ENCODE results near the gene RETN. TPM values are rescaled to one million over a fixed set of nuclear protein-coding genes. Genes with fewer than 3 reads are reported as not detected.

The RETN gene
- total RNA-seq, 1 experiment from 2014 or later = not detected

DNA sequence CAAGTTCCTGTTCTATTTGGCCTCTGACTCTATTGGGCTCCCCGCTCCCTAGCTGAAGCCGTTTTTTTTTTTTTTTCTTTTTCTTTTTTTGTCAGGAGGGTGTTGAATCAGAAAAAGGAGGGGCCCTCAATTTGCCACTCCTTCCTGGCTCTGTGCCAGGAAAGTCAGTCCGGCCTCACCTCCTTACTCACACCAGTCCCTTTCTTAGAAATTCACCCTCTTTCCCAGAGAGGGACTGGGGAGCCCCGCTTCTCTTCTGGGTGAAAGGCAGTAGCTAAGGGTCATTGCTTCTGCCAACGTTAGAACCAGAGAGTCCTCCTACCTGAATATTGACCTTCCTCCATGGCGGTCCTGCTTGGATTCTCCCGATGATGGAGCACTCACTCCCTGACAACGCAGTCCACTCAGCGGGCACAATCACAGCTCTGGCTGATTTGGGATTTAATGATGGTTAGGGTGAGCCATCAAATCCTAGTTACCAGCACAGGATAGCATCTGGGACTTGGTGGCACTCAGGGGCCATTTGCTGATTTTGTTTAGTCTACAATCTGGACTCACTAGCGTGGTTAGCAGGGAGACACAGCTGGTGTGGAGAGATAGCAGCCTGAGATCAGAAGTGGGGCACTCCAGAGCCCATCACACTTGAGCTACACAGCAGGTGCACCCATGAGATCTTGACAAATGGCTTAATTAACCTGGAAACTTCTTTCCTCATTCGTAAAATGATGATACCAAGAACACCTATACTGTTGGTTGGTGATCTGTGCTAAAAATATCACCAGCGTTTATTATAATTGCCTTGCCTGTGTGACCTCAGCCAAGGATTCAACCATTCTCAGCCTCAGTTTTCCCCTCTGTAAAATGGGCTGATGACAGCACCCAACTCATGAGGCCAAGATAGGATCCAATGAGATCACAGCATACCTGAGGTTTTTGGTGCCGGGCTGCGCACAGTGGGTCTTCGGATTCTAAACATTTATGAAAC, 30.9 kb downstream of the RETN start:
- Histone ChIP-seq H3K4me1 (ENCODE audit: insufficient read depth, low read length, poor library complexity, severe bottlenecking) (no peaks in the 10 kb centered on the region), H3K4me3 (ENCODE audit: low read depth, low read length, poor library complexity, severe bottlenecking) (no peak overlapping the region), H3K9me3 (ENCODE audit: low read depth, low read length, poor library complexity, severe bottlenecking) (no peaks in the 10 kb centered on the region), H3K27ac (ENCODE audit: low read depth, low read length, poor library complexity, severe bottlenecking) (no peak overlapping the region), H3K27me3 (replicated peaks; ENCODE audit: insufficient read depth, low read depth, low read length, poor library complexity) (peaks cover 12% of the 10 kb centered on the region), H3K36me3 (ENCODE audit: insufficient read depth, low read length, poor library complexity, severe bottlenecking) (no peaks in the 10 kb centered on the region)
- ChIA-PET CTCF (no interaction called here), POLR2A (ENCODE audit: low non-redundant PET) (no interaction called here)
- intact Hi-C loops (cut with micrococcal nuclease; ENCODE audit: unreplicated experiment) = no loop called here
- no peak for DNase-seq (ENCODE audit: low spot score)
- no TSS peak for BruUV-seq (replicated peaks)
- TF ChIP-seq, protein P1, sequence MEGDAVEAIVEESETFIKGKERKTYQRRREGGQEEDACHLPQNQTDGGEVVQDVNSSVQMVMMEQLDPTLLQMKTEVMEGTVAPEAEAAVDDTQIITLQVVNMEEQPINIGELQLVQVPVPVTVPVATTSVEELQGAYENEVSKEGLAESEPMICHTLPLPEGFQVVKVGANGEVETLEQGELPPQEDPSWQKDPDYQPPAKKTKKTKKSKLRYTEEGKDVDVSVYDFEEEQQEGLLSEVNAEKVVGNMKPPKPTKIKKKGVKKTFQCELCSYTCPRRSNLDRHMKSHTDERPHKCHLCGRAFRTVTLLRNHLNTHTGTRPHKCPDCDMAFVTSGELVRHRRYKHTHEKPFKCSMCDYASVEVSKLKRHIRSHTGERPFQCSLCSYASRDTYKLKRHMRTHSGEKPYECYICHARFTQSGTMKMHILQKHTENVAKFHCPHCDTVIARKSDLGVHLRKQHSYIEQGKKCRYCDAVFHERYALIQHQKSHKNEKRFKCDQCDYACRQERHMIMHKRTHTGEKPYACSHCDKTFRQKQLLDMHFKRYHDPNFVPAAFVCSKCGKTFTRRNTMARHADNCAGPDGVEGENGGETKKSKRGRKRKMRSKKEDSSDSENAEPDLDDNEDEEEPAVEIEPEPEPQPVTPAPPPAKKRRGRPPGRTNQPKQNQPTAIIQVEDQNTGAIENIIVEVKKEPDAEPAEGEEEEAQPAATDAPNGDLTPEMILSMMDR (conservative IDR thresholded peaks at IDR 0.05; ENCODE audit: low read depth, low read length) = no peak

DNA sequence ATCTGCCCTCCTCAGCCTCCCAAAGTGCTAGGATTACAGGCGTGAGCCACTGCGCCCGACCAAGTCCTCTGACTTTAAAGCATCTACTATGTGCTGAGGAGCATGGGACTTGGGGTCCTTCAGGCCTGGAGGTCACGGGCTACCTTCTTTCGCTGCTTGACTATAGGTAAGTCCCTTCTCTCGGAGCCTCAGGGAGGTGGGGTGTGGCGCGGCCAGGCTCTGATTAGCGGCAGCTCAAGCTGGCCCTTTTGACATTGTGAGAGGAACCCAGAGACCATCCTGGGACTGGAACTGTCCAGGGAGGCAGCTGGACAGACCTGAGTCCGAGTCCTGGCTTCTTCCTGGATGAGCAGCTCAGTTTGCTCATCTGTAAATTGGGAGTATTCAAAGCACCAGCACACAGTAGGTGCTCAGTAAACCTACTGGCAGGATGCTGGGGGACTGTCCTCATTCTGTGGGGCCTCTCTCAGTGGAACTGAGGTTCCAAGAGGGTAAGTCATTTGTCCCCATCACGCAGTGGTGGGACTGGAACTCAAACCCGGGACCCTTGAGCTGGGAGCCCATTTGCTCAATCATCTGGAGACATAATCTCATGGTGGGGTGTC, 32.3 kb downstream of the RETN start:
- H3K4me1 ChIP-seq (ENCODE audit: insufficient read depth, low read length, poor library complexity, severe bottlenecking) = no peaks in the 10 kb centered on the region
- DNase-seq (ENCODE audit: low spot score) = no peak
- no peak overlapping the region for H3K27ac ChIP-seq (ENCODE audit: low read depth, low read length, poor library complexity, severe bottlenecking)
- TF ChIP-seq, protein P1 (conservative IDR thresholded peaks at IDR 0.05; ENCODE audit: low read depth, low read length) = no peak
- no peak for TF ChIP-seq EZH2 (IDR thresholded peaks at IDR 0.05; ENCODE audit: borderline replicate concordance, low read depth, low read length, poor library complexity, severe bottlenecking)
- H3K9me3 ChIP-seq (ENCODE audit: low read depth, low read length, poor library complexity, severe bottlenecking) = no peaks in the 10 kb centered on the region
- intact Hi-C loops (cut with micrococcal nuclease; ENCODE audit: unreplicated experiment) = no loop called here
- H3K27me3 ChIP-seq (replicated peaks; ENCODE audit: insufficient read depth, low read depth, low read length, poor library complexity) = peaks cover 12% of the 10 kb centered on the region
- no peak overlapping the region for H3K4me3 ChIP-seq (ENCODE audit: low read depth, low read length, poor library complexity, severe bottlenecking)
- no TSS peak for BruUV-seq (replicated peaks)
- ChIA-PET POLR2A (ENCODE audit: low non-redundant PET) (no interaction called here), CTCF (no interaction called here)
- no peaks in the 10 kb centered on the region for H3K36me3 ChIP-seq (ENCODE audit: insufficient read depth, low read length, poor library complexity, severe bottlenecking)

DNA sequence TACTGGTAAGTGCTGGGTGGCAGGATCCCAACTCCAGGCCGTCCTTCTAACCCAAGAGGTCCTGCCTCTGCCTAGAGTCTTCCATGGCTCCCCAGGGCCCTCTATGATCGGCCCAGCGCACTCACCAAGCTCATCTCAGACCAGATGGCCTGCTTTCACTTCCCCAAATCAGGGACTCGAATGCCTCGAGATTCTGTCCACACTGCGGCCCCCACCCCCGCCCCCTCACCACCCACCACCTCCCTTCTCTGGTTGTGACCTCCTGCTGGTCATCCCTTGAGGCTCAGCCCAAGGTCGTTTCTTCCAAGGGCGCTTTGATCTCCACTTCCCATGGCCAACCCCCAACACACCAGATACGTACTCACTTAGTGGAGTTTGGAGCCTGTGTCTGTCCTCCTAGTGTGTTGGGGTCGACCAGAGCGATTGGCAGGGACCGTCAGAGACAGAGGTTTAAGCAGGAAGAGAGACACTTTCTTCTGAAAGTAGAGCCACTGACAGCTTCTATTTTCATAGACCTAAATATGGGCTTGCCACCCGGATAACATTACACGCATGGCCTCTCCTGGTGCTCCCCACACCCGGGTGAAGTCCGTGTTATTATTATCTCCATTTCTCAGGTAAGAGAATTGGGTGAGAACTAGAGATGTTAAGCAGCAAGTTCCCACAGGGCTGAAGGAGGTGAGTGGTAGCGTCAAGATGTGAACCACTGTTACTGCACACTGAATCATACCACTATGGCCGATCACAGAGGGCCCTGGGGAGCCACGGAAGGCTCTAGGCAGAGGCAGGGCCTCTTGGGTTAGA, 33.0 kb downstream of the RETN start, which contains the start of gene FCER2:
TSS of gene FCER2 (minus strand) at position 478 of the 804 bp plus-strand sequence. CDS start 2,371 bp downstream, outside the sequence.
- no peak within 1 kb of the TSS for H3K27ac ChIP-seq (ENCODE audit: low read depth, low read length, poor library complexity, severe bottlenecking)
- TF ChIP-seq, protein P1 (conservative IDR thresholded peaks at IDR 0.05; ENCODE audit: low read depth, low read length) = no peak
- no peak for TF ChIP-seq EZH2 (IDR thresholded peaks at IDR 0.05; ENCODE audit: borderline replicate concordance, low read depth, low read length, poor library complexity, severe bottlenecking)
- no TSS peak for BruUV-seq (replicated peaks)
- ChIA-PET POLR2A (ENCODE audit: low non-redundant PET) (no interaction called here), CTCF (no interaction called here)
- no peaks in the 10 kb centered on the region for H3K36me3 ChIP-seq (ENCODE audit: insufficient read depth, low read length, poor library complexity, severe bottlenecking)
- intact Hi-C loops (cut with micrococcal nuclease; ENCODE audit: unreplicated experiment) = no loop called here
- DNase-seq (ENCODE audit: low spot score) = no peak
- peaks cover 12% of the 10 kb centered on the region for H3K27me3 ChIP-seq (replicated peaks; ENCODE audit: insufficient read depth, low read depth, low read length, poor library complexity)
- H3K4me3 ChIP-seq (ENCODE audit: low read depth, low read length, poor library complexity, severe bottlenecking) = no peak within 1 kb of the TSS
- no peaks in the 10 kb centered on the region for H3K9me3 ChIP-seq (ENCODE audit: low read depth, low read length, poor library complexity, severe bottlenecking)
- no peaks in the 10 kb centered on the region for H3K4me1 ChIP-seq (ENCODE audit: insufficient read depth, low read length, poor library complexity, severe bottlenecking)

Measured in A673 (cell line).